Heart right ventricle (tissue), 16 donors: ENCODE measurements around the gene TCF7L2. TPM values are rescaled to one million over a fixed set of nuclear protein-coding genes. Genes with fewer than 3 reads are reported as not detected.

Source experiments
- ATAC-seq, 8 donors: fragments of 200-7000 bp; cut with Tn5 transposase; one replicate each; pipeline ENCODE4 v1.9.1; 2020; ENCODE audit warnings: mild to moderate bottlenecking in 8 of 8, moderate library complexity in 8 of 8, moderate number of reproducible peaks in 1 of 8
- DNase-seq, 2 donors: peaks; one replicate each; pipeline ENCODE4 v3.0.0-alpha.2; 2020
- H3K27ac ChIP-seq, 10 donors: fragments of 200-600 bp; sonication (generic) in 2 of 10; one replicate each; pipeline versions ENCODE4 v1.5.0 to v1.8.0; 2020 to 2022; ENCODE audit warnings: mild to moderate bottlenecking in 3 of 10
- H3K27me3 ChIP-seq, 7 donors: fragments of 200-600 bp; one replicate each; pipeline ENCODE4 v1.8.0; 2021 to 2022; ENCODE audit warnings: mild to moderate bottlenecking in 2 of 7
- H3K36me3 ChIP-seq, 9 donors: fragments of 200-600 bp; sonication (generic) in 1 of 9; one replicate each; pipeline versions ENCODE4 v1.5.0 to v1.8.0; 2020 to 2022; ENCODE audit warnings: mild to moderate bottlenecking in 2 of 9
- H3K4me1 ChIP-seq, 9 donors: fragments of 200-600 bp; sonication (generic) in 1 of 9; one replicate each; pipeline versions ENCODE4 v1.5.0 to v1.8.0; 2020 to 2022; ENCODE audit warnings: mild to moderate bottlenecking in 4 of 9
- H3K4me3 ChIP-seq, 10 donors: fragments of 200-600 bp; sonication (generic) in 2 of 10; one replicate each; pipeline versions ENCODE4 v1.5.0 to v1.8.0; 2020 to 2022; ENCODE audit warnings: mild to moderate bottlenecking in 7 of 10, moderate library complexity in 2 of 10
- H3K9me3 ChIP-seq, 11 donors: fragments of 200-600 bp in 10 of 11; sonication (generic) in 2 of 11; one replicate each; pipeline versions ENCODE4 v1.5.0 to v1.8.0; 2013 to 2022; ENCODE audit warnings: mild to moderate bottlenecking in 2 of 11, control low read depth in 1 of 11, moderate library complexity in 1 of 11
- CTCF ChIP-seq, 9 donors: fragments of 200-600 bp; sonication (generic) in 2 of 9; IDR thresholded peaks; one replicate each; pipeline versions ENCODE4 v1.5.0 to v1.8.0; 2021 to 2022; ENCODE audit warnings: antibody characterized with exemption in 9 of 9, mild to moderate bottlenecking in 5 of 9, moderate library complexity in 1 of 9
- WGBS, 2 donors: extraction: QIAGEN DNeasy Blood & Tissue Kit; methylation state at CpG; one replicate each; pipeline ENCODE4 v1.1.7; 2013; ENCODE audit warnings: inconsistent platforms in 1 of 2; 5-methylcytosine and 5-hydroxymethylcytosine counted together
- intact Hi-C, 10 donors: fragments of 100-400 bp; cut with DNase I; formaldehyde crosslinking; loops; one replicate each; pipeline versions ENCODE4 v1.11.1 to v1.14.2; 2022
- polyA plus RNA-seq, 2 donors: library from polyadenylated mRNA; stranded (reverse); fragments of 200-250 nt; gene quantifications; one replicate each; pipeline ENCODE4 v1.2.3, GENCODE V29; 2013
- total RNA-seq, 10 donors: library from RNA; stranded (reverse); fragmentation: NEBNext Ultra II Directional in 3 of 10; extraction: Animal tissue kit (Norgen Biotek cat#: 25700) in 3 of 10; gene quantifications; one replicate each; pipeline versions ENCODE4 v1.2.1 to v1.2.4, GENCODE V29; 2021 to 2023
- donor health status: Arrhythmogenic right ventricular cardiomyopathy.
- donor health status: ischemic (EF 13 %, LVEDD 7.1; RV severe dilation, severe dysfunction).
- donor health status: healthy with polysubstance abuse.
- donor health status: DM: no; HTN: yes; CAD: no.
- donor health status: DM: no; HTN: no; CAD: no.
- donor health status: ischemic (EF 25% LVEDD 6.9; RV normal size, moderate dysfunction).
- donor health status: ischemic (EF 25% LVEDD 5.7; RV mildly dilated, moderate dysfunction).
- donor health status: healthy.
- donor health status: DM: yes; HTN: yes; CAD: no.
- donor health status: Ischemic cardiomyopathy.
- donor health status: ischemic (EF 35%, LVEDD 5.7; RV mildly dilated, moderate dysfunction).
- donor health status: nonischemic (EF 11% LVEDD 7.7; RV severe dilation, severe dysfunction).
- donor health status: DM: yes; HTN: yes; CAD: no.
- donor health status: PGD.
- donor health status: ischemic (EF 29% LVEDD 5.4; RV normal size, mild dysfunction).
- donor health status: nonischemic (EF 23%, LVEDD 6.1; RV moderate dilation, normal function).

Gene TCF7L2
- total and polyA plus RNA-seq, 12 donors = 3.6 to 15.8 (median 11.8) TPM

GRCh38 chr10:113053881-113054280 lies 103.8 kb downstream of the TCF7L2 start:
- peaks cover 5 to 77% (median 42%) of the 10 kb centered on the region in 9 donors for H3K4me1 ChIP-seq
- ATAC-seq = peak; percentile 54 to 87 (median 83)
- intact Hi-C loops = loop anchor here in 3 of 10 donors (5.0 to 10.0 kb wide), 3 partner anchors 97 to 102 kb away; partner anchors contain the start of gene TCF7L2 (in 2 of the 3)
- no peak overlapping the region for H3K4me3 ChIP-seq
- DNase-seq = peak in 1 of 2 donors; percentile 58
- WGBS, 2 donors = 66 to 72% methylated on average over 5 of the region's 5 CpGs
- H3K9me3 ChIP-seq = no peaks in the 10 kb centered on the region
- no peaks in the 10 kb centered on the region for H3K27me3 ChIP-seq
- peak overlapping the region; percentile 22 to 73 (median 54) for H3K27ac ChIP-seq
- no peaks in the 10 kb centered on the region for H3K36me3 ChIP-seq
- no peak for TF ChIP-seq CTCF (IDR thresholded peaks at IDR 0.05)

GRCh38 chr10:113055458-113055857 lies 105.4 kb downstream of the TCF7L2 start:
- Histone ChIP-seq H3K27ac (peak overlapping the region in 1 of 10 donors; percentile 45), H3K9me3 (no peaks in the 10 kb centered on the region), H3K27me3 (no peaks in the 10 kb centered on the region), H3K4me1 (peaks cover 5 to 83% (median 58%) of the 10 kb centered on the region in 9 donors), H3K36me3 (no peaks in the 10 kb centered on the region), H3K4me3 (no peak overlapping the region)
- ATAC-seq (no peak), DNase-seq (no peak)
- no peak for TF ChIP-seq CTCF (IDR thresholded peaks at IDR 0.05)
- WGBS, 2 donors = 97% methylated on average over 1 of the region's 1 CpG
- intact Hi-C loops = loop anchor here in 2 of 10 donors (5.0 to 10.0 kb wide), 2 partner anchors 101 to 103 kb away; partner anchors contain the start of gene TCF7L2 (in 2 of the 2)

- H3K27ac ChIP-seq = peak overlapping the region in 2 of 10 donors; percentile 37 to 45
- H3K36me3 ChIP-seq = no peaks in the 10 kb centered on the region
- H3K27me3 ChIP-seq = no peaks in the 10 kb centered on the region
- intact Hi-C loops = loop anchor here in 2 of 10 donors (5.0 to 10.0 kb wide), 2 partner anchors 101 to 104 kb away; partner anchors contain the start of gene TCF7L2 (in 2 of the 2)
- DNase-seq = no peak
- no peaks in the 10 kb centered on the region for H3K9me3 ChIP-seq
- no peak for ATAC-seq
- TF ChIP-seq CTCF (IDR thresholded peaks at IDR 0.05) = no peak
- H3K4me1 ChIP-seq = peaks cover 7 to 85% (median 64%) of the 10 kb centered on the region in 9 donors
- WGBS, 2 donors = 88 to 92% methylated on average over 5 of the region's 5 CpGs
- H3K4me3 ChIP-seq = no peak overlapping the region
Observed at GRCh38 chr10:113056030-113056429, 106.0 kb downstream of the TCF7L2 start.

GRCh38 chr10:113056441-113057021 lies 106.5 kb downstream of the TCF7L2 start:
- Histone ChIP-seq H3K4me3 (no peak overlapping the region), H3K27me3 (no peaks in the 10 kb centered on the region), H3K27ac (peak overlapping the region in 2 of 10 donors; percentile 37 to 45), H3K4me1 (peaks cover 10 to 87% (median 66%) of the 10 kb centered on the region in 9 donors), H3K36me3 (no peaks in the 10 kb centered on the region), H3K9me3 (no peaks in the 10 kb centered on the region)
- no peak for TF ChIP-seq CTCF (IDR thresholded peaks at IDR 0.05)
- ATAC-seq (peak in 1 of 8 donors; percentile 16), DNase-seq (no peak)
- 79 to 84% methylated on average over 10 of the region's 10 CpGs for WGBS, 2 donors
- intact Hi-C loops = loop anchor here in 2 of 10 donors (5.0 to 10.0 kb wide), 2 partner anchors 102 to 104 kb away; partner anchors contain the start of gene TCF7L2 (in 2 of the 2)
